Stimulated activated CD8-positive, alpha-beta memory T cell treated with anti-CD3 and anti-CD28 coated beads, Interleukin-2, amount 100 ng/mL, for 1 hour (primary cell): ENCODE results near the gene PPIG.
"Not testable (repeated sequence)": the region's sequence is repeated elsewhere in the genome, so short reads cannot be mapped to it uniquely, and the experiment has no call there.

Source experiments
- DNase-seq, 2 donors: peaks; one replicate each; pipeline ENCODE4 v3.0.0-alpha.2; 2020; ENCODE audit warnings: low read depth in 2 of 2

The PPIG gene

DNA sequence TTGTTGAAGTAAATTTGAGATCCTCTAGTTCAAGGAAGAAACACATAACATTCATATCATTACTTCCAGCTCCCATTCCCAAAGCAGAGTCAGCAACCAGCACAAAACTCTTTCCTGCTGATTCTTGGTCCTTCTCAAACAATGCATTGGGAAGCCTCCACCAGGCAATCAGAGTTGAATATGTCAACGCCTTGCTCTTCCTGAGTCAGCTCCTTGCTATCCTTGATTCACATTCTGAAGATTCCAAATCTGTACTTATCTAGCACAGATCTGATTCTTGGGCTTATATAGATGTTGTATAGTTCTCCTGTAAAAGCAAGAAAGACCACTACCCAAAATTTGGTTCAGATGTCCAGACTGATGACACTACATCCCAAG lies 80.4 kb downstream of the PPIG start:
- no peak for DNase-seq

- no peak for DNase-seq
Measured at GRCh38 chr2:169664978-169665930, 81.1 kb downstream of the PPIG start.

GRCh38 chr2:169667583-169667982 lies 83.4 kb downstream of the PPIG start:
- no peak for DNase-seq

DNA sequence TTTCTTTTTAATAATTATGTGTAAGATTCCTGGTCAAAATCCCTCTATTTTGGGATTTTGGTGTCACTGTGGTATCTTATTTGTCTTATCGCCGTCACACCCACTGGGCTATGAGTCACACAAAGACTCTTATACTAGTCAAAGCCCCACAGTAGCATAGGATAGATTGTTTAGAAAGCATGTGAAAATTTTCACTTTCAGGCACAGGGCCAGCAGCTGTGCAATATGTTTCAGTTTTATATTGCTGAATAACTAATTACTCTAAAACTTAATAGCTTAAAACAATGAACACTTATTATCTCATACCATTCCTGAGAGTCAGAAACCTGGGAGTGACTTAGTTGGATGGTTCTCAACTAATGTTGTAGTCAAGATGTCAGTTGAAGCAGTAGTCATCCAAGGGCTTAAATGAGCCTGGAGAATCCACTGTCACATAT lies 86.1 kb downstream of the PPIG start:
- DNase-seq = no peak

GRCh38 chr2:169670937-169671336 lies 86.8 kb downstream of the PPIG start:
- DNase-seq = no peak

GRCh38 chr2:169672406-169672805 lies 88.3 kb downstream of the PPIG start:
- DNase-seq = no peak

GRCh38 chr2:169673106-169673505 lies 89.0 kb downstream of the PPIG start:
- DNase-seq = no peak

GRCh38 chr2:169673921-169674320 lies 89.8 kb downstream of the PPIG start:
- DNase-seq = no peak

DNA sequence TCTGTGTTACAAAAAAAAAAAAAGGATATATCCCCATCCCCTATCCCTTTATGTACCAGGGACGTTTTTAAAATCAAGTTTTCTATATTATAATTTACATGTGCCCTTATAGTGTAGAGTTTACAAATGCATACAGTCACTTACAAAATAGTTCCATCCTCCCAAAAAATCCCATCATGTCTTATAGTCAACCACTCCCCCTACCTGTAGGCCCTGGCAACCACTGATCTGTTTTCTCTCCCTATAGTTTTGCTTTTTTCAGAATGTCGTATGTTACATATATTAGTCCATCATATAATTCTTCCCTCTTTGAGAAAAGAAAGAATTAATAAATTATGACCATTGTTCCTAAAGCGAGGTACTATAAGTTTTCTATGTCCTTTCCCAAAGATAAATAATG lies 92.2 kb downstream of the PPIG start:
- DNase-seq = no peak

DNA sequence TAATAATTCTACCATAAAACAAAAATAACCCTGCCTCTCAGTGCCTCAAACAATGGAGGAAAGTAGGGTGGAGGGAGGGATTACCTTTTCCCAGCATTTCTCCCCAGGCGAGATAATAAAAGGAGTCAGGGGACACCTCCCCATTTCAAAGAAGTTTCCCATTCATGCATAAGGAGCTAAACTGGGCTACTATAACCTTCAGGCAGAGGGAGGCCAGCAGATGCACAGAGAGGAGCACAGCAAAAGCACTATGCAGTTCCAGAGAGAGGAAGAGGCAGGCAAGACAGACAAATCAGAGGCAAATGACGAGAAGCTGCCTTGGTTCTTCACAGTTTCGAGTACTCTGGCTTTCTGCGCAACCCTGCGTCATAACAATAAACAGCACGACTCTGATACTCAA lies 92.7 kb downstream of the PPIG start:
- DNase-seq = no peak

GRCh38 chr2:169683054-169683424 lies 98.9 kb downstream of the PPIG start:
- DNase-seq = no peak

GRCh38 chr2:169683425-169684134 lies 99.4 kb downstream of the PPIG start:
- no peak for DNase-seq

DNA sequence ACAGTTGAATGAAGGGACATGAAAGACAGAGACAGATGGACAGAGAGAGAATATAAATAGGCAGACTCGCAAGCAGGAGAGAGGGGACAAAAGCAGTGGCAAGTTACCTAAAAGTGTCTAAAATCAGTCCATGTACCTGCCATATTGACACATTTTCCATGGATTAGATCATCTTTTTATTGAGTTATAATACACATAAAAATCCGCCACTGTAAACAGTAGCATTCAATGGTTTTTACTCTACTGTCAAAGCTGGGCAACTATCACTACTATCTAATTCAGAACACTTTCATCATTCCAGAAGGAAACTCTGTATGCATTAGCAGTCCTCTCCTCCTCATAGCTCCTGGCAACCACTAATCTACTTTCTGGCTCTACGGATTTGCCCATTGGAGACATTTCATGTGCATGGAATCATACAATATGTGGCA lies 100.0 kb downstream of the PPIG start:
- no peak for DNase-seq

DNA sequence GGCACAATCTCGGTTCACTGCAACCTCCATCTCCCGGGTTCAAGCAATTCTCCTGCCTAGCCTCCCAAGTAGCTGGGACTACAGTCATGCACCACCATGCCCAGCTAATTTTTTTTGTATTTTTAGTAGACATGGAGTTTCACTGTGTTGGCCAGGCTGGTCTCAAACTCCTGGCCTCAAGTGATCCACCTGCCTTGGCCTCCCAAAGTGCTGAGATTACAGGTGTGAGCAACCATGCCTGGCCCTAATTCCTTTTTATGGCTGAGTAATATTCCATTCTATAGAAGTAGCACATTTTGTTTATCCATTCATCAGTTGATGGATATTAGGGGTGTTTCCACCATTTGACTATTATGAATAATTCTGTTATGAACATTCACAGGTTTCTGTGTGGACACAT lies 100.6 kb downstream of the PPIG start:
- not testable (repeated sequence) for DNase-seq

DNA sequence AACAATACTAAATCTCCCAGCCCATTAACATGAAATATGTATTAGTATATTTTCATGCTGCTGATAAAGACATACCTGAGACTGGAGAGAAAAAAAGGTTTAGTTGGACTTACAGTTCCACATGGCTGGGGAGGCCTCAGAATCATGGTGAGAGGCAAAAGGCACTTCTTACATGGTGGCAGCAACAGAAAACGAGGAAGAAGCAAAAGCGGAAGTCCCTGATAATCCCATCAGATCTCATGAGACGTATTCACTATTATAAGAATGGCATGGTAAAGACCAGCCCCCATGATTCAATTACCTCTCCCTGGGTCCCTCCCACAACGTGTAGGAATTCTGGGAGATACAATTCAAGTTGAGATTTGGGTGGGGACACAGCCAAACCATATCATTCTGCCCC lies 102.7 kb downstream of the PPIG start:
- not testable (repeated sequence) for DNase-seq

GRCh38 chr2:169687943-169688342 lies 103.8 kb downstream of the PPIG start:
- not testable (repeated sequence) for DNase-seq

DNA sequence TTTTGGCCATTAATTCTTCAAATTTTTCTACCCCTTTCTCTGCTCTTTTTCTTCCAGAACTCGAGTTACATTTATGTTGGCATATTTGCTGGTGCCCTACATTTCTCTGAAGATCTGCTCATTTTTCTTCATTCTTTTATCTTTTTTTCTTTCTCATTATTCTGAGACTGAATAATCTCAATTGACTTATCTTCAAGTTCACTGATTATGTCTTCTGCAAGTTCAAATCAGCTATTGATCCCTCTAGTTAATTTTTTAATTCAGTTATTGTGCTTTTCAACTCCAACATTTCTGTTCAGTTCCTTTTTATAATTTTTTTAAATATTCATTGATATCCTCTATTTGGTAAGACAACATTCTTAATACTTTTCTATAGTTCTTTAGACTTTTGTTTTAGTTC lies 106.8 kb downstream of the PPIG start:
- no peak for DNase-seq
